HG03571 (cell line): Measurements from ENCODE around the gene DENND1A.

ENCODE experiments used
- ATAC-seq: cut with Tn5 transposase; IDR thresholded peaks from one replicate; pipeline ENCODE4 v1.9.1; 2021; ENCODE audit not compliant: unreplicated experiment

The DENND1A gene

GRCh38 chr9:123480096-123480495 lies 449.8 kb downstream of the DENND1A start:
- ATAC-seq: no peak

DNA sequence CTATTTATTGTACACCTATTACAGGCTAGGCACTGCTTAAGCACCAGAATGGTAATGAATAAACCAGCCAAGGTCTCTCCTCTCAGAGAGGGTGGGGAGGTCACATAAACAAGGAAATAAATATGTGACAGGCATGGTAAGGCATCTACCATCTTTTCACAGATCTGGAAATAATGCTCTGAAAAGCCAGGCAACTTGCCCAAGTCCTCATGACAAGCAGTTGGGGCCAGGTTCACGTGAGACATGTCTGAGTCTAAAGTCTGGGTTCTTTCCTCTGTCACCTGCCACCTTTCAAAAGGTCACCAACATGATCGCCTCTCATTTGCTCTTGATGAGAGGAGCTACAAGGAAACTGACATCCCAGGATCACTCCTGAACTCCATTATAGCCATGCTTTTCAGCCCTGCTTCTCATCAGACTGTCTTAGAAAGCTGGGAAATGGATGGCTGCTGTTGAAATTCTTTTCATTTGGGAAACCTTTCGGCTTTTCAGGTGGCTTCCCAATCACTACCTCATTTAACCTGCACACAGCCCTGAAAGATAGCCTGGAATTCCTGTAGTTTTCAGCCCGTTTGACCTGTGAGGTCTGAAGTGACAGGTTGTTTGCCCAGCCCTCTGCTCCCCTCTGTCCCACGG lies 450.8 kb downstream of the DENND1A start:
- ATAC-seq: no peak

DNA sequence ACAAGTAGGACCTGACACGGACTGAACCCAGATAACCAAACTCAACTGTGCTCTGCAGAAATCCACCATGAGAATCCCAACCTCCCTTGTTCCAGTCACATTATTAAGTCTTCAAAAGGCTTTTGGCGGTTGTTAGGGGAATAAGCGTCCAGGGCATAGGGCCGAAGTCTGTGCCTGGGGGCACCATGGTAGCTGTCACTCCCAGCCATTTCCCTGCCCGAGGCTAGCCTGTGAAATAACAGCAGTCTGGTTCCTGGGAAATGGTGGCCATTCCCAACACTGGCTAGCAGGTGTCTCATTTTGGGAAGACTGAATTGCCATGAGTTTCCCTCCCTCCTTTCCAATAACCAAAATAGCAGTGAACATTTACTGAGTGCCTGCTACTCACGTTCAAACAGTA lies 451.8 kb downstream of the DENND1A start:
- ATAC-seq: no peak

- ATAC-seq: no peak
Measured at GRCh38 chr9:123475407-123475806, 454.5 kb downstream of the DENND1A start.

- ATAC-seq: no peak
Measured at GRCh38 chr9:123472862-123473614, 456.9 kb downstream of the DENND1A start.

DNA sequence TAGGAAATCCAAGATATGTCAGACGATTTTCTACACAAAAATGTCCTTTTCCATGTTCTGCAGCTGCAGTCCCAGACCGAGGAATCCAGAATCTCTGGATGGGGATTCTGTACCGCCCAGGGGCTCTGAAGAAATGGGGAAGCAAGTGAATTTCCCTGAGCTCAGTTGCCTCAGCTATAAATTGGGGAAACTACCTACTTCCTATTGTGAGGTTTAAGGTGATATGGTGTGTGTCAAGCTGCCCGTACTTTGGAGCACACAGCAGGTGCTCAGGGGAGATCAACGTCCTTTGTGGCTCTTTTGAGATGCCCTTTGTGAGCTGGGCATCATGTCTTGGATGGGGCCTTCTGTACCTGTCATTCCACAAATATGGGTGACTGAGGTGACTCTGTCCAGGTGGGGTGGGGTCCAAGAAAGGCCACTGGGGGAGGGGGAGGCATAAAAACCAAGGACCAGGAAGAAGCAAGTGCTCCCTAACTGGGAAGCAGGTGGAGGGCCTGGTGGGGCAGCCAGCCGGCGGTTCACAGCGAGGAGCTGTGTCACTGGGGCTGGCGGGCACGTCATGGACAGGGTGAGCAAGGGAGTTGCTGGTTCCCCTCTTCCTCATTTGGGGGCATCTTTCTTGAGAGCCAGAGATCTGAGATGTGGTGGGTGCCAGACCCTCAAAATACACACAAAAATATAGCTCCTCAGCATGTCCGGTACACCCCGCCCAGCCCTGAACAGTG lies 457.9 kb downstream of the DENND1A start:
- ATAC-seq: no peak

GRCh38 chr9:123470991-123471770 lies 458.7 kb downstream of the DENND1A start:
- ATAC-seq: no peak

DNA sequence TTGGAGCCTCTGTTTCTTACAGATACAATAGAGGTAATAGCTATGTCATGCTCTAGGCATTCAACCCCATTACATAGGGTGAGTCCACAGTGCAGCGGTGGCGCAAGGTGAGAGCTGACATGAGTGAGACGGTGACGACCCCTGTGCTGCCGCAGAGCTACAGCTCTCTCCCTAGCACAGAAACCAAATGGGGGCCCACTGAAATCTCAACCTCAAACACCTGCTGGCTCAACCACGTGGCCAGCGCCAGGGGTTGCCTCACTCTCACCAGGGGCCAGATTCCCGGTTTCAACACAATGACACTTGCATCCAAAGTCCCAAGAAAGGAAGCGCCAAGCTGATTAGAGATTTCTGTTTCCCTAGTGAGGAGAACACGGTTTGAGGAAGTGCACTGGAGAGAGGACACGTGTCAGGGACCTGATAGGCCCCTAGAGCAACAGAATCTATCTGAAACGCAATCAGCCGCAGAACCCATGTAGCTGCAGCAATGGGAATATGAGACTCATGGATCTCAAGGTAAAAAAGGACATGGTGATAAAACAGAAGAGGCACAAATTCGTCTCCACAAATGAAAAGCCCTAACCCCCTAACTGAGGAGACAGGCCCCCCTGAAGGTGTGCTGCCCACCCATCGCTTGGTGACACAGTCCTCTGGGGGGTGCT lies 459.7 kb downstream of the DENND1A start:
- no peak for ATAC-seq

GRCh38 chr9:123469282-123469681 lies 460.6 kb downstream of the DENND1A start:
- ATAC-seq: no peak

- no peak for ATAC-seq
Measured at GRCh38 chr9:123468541-123468940, 461.4 kb downstream of the DENND1A start.

DNA sequence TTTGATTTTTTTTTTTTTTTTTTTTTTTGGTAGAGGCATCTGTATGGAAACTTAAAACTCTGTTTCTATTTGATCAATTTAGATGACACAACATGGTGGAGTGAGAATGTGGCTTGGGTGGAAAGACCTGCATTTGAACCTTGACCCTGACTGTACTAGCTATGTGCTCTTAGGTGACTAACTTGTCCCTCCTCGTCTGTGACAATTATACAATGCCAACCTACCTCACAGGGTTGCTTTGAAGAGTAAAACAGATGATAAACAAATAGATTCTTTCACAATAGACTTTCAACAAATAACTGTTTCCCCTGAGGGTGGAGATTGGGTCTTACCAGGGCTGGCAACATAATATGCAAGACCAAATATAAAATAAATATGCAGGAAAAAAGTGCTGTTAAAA lies 464.6 kb downstream of the DENND1A start:
- ATAC-seq: no peak

GRCh38 chr9:123460091-123460490 lies 469.8 kb downstream of the DENND1A start:
- ATAC-seq: no peak

DNA sequence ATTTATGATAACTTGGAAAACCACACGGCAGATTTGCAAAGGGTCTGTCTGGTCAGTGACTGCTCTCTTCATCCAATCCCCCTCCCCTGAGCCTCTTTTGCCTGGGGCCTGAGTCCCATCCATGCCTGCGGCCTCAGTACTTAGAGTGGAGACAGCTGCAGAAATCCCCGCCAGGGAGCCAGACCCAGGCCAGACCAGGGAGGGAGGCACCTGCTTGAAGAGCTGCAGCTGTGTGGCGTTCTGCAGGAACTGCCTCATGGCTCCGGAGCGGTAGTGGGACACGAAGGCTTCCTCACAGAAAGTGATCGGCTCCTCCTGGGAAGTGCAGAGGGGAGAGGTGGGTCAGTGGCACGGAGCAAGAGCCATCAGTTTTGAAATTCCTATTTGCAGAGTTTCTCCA lies 472.3 kb downstream of the DENND1A start:
- no peak for ATAC-seq

DNA sequence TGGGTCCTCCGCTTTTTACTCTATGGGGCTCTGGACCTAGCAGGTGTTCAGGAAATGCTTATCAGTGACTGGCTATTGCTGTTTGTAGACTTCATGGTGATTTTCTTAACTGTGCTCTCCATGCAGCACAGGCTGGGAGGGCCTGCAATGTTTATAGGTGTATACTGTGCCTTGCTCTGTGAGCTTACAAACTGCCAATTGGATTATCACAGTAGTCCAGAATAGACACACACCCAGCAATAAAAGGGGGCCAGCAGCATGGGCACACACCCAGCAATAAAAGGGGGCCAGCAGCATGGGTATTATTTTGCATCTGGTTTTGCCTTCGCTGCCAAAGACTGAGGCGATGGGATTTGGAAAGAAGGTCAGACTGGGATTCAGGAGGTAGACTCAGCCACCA lies 473.9 kb downstream of the DENND1A start:
- no peak for ATAC-seq

DNA sequence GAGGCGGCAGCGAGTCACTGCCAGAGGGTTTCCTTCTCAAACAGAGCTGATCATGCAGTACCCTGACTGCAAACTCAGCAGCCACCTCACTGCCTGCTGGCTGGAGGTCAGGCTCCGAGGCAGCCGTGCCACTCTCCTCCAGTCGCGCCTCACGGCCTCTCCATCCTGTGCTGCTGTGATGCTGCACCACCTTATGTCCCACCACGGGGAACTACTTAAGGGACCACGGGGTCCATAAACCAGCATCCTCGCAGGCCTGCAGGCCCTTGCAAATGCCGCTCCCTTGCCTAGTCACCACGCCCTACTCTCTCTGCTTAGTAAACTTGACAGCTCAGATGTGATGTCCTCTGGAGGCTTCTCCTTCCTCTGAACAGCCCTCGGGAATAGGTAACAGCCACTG lies 474.7 kb downstream of the DENND1A start:
- ATAC-seq: no peak

GRCh38 chr9:123454361-123454760 lies 475.6 kb downstream of the DENND1A start:
- no peak for ATAC-seq

DNA sequence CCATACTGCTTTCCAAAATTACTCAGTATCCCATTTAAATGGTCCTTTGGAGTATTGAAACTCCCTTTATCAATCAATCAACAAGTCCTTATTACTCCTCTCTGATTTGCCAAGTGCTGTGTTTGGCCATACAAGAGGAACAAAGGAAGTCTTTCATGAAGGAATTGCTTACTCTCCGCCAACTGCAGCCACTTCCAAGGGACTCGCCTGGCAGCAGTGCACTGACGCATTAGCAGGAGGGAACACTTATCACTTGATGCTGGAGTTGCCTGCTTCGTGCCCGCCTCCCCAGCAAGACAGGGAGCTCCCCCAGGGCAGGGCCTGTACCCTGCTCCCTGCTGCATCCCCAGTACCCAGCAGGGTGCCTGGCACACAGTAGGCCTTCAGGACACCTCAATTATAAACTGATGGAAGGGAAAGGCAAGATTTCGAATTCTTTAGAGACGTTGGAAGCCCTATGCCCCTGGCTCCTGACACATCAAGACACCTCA lies 476.1 kb downstream of the DENND1A start:
- ATAC-seq: no peak

GRCh38 chr9:123453076-123453667 lies 476.8 kb downstream of the DENND1A start:
- no peak for ATAC-seq

- ATAC-seq: no peak
Measured at GRCh38 chr9:123450996-123451395, 478.9 kb downstream of the DENND1A start.

DNA sequence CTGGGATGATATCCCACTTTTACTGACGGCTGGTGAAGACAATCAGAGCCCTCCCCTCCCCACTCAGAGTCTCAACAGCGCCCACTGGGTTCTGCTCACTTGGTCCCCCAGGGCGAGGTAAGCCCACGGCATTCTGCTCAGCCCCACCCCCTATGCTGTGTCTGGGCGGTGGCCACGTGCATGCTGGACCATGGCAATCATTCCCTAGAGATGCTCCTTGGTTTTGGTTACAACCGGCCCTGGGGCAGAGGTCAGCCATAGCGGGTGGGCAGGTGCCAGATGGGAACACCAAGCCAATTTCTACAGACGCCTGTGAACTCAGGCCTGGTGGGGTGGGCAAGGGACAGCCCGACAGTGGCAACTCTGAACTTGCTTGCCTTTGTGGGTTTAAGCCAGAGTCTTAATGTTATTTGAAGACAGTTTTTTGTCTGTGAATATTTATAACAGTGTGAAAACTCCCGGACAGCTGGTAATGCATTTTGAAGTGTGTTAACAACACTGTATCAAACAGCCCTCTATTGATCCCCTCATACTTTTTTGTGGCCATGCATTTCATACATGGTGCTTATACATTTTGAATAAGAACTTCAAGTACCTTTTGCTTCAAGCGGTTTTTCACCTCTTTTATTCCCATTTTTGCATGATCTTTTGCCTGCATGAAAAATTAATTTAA lies 479.7 kb downstream of the DENND1A start:
- no peak for ATAC-seq
